GM23338 (cell line): ENCODE data around the gene CSNK1A1. TPM values are rescaled to one million over a fixed set of nuclear protein-coding genes. Genes with fewer than 3 reads are reported as not detected.
A peak's percentile ranks its signal among the peaks of the same experiment; 100 is the strongest.

Experiments used
- ATAC-seq: fragments of 200-7000 bp; cut with Tn5 transposase; 3 replicates; pipeline ENCODE4 v1.9.1; 2020
- DNase-seq: peaks from one replicate; pipeline ENCODE4 v3.0.0-alpha.2; 2015; ENCODE audit warnings: low spot score
- H2AFZ ChIP-seq: fragments of 200-600 bp; sonication (generic); 2 replicates; pipeline ENCODE4 v1.8.0; 2016; ENCODE audit warnings: antibody characterized with exemption, mild to moderate bottlenecking, moderate library complexity
- H3F3A ChIP-seq: fragments of 200-600 bp; sonication (generic); replicated peaks from 2 replicates; pipeline ENCODE4 v1.8.0; 2017; ENCODE audit warnings: antibody characterized with exemption, mixed run types, low read depth
- H3K27ac ChIP-seq: fragments of 200-600 bp; sonication (generic); 2 replicates; pipeline ENCODE4 v1.6.1; 2016; ENCODE audit warnings: low read depth
- H3K27me3 ChIP-seq: fragments of 200-600 bp; sonication (generic); 2 replicates; pipeline ENCODE4 v1.8.0; 2016; ENCODE audit warnings: mild to moderate bottlenecking, mixed run types, moderate library complexity; ENCODE audit not compliant: insufficient read depth
- H3K36me3 ChIP-seq: fragments of 200-600 bp; sonication (generic); 2 replicates; pipeline ENCODE4 v1.8.0; 2016; ENCODE audit warnings: mild to moderate bottlenecking; ENCODE audit not compliant: insufficient read depth
- H3K4me1 ChIP-seq: fragments of 200-600 bp; sonication (generic); 2 replicates; pipeline ENCODE4 v1.8.0; 2016; ENCODE audit warnings: mild to moderate bottlenecking, moderate library complexity; ENCODE audit not compliant: insufficient read depth
- H3K4me2 ChIP-seq: fragments of 200-600 bp; sonication (generic); 2 replicates; pipeline ENCODE4 v1.7.1; 2017; ENCODE audit warnings: mixed run types
- H3K4me3 ChIP-seq: fragments of 200-600 bp; sonication (generic); 2 replicates; pipeline ENCODE4 v1.6.1; 2016; ENCODE audit warnings: mixed run types
- H3K79me2 ChIP-seq: fragments of 200-600 bp; sonication (generic); replicated peaks from 2 replicates; pipeline ENCODE4 v1.8.0; 2017; ENCODE audit warnings: mild to moderate bottlenecking; ENCODE audit not compliant: insufficient read depth
- H3K9me2 ChIP-seq: fragments of 200-600 bp; sonication (generic); 2 replicates; pipeline ENCODE4 v1.8.0; 2017; ENCODE audit not compliant: insufficient read depth
- H4K20me1 ChIP-seq: fragments of 200-600 bp; sonication (generic); replicated peaks from 2 replicates; pipeline ENCODE4 v1.8.0; 2017; ENCODE audit warnings: mild to moderate bottlenecking; ENCODE audit not compliant: insufficient read depth
- H3K27ac Mint-ChIP-seq: 2 replicates; pipeline ENCODE4 v1.8.0; 2020; ENCODE audit warnings: inconsistent platforms, mild to moderate bottlenecking, moderate library complexity, mixed read lengths
- H3K27me3 Mint-ChIP-seq: 3 replicates; pipeline ENCODE4 v1.8.0; 2022; ENCODE audit warnings: low read depth, mild to moderate bottlenecking, moderate library complexity, mixed read lengths, inconsistent platforms; ENCODE audit not compliant: insufficient read depth, poor library complexity
- H3K36me3 Mint-ChIP-seq: 3 replicates; pipeline ENCODE4 v1.8.0; 2021; ENCODE audit warnings: low read depth, mild to moderate bottlenecking, inconsistent platforms, moderate library complexity, mixed read lengths
- H3K4me1 Mint-ChIP-seq: 3 replicates; pipeline ENCODE4 v1.8.0; 2020; ENCODE audit warnings: mild to moderate bottlenecking, inconsistent platforms, mixed read lengths
- H3K4me3 Mint-ChIP-seq: 3 replicates; pipeline ENCODE4 v1.8.0; 2021; ENCODE audit warnings: moderate library complexity, mild to moderate bottlenecking, inconsistent platforms, mixed read lengths
- H3K9me3 Mint-ChIP-seq: 3 replicates; pipeline ENCODE4 v1.8.0; 2020; ENCODE audit warnings: moderate library complexity, mild to moderate bottlenecking, inconsistent platforms, mixed read lengths
- CREB1 ChIP-seq: fragments of 250-450 bp; sonication (Bioruptor Pico); IDR thresholded peaks from 2 replicates; pipeline ENCODE4 v1.5.0; 2020; ENCODE audit warnings: low read depth, mild to moderate bottlenecking, moderate library complexity
- EZH2 ChIP-seq: fragments of 200-600 bp; sonication (generic); IDR thresholded peaks from one replicate; pipeline ENCODE4 v1.8.0; 2017; ENCODE audit warnings: antibody characterized with exemption, mild to moderate bottlenecking, low read depth; ENCODE audit not compliant: unreplicated experiment
- EZH2phosphoT487 ChIP-seq: fragments of 200-600 bp; sonication (generic); IDR thresholded peaks from one replicate; pipeline ENCODE4 v1.8.1; 2018; ENCODE audit warnings: antibody characterized with exemption; ENCODE audit not compliant: unreplicated experiment
- JUNB ChIP-seq: IDR thresholded peaks from one replicate; pipeline ENCODE4 v1.6.1; 2016; ENCODE audit warnings: antibody characterized with exemption; ENCODE audit not compliant: unreplicated experiment
- POLR2AphosphoS5 ChIP-seq: IDR thresholded peaks from 2 replicates; pipeline ENCODE4 v1.6.1; 2016; ENCODE audit warnings: antibody characterized with exemption, low read depth
- ZNF114 ChIP-seq: fragments of 250-450 bp; sonication (Bioruptor Pico); IDR thresholded peaks from 2 replicates; pipeline ENCODE4 v1.5.0; 2020; ENCODE audit warnings: mild to moderate bottlenecking, moderate library complexity
- ZNF331 ChIP-seq: fragments of 250-450 bp; sonication (Bioruptor Pico); IDR thresholded peaks from 2 replicates; pipeline ENCODE4 v1.5.0; 2020; ENCODE audit warnings: low read depth, mild to moderate bottlenecking, moderate library complexity
- polyA plus RNA-seq: library from polyadenylated mRNA; unstranded; fragments of >200 nt; fragmentation: Nextera tagmentation; extraction: Ambion mirVana; gene quantifications from 2 replicates; pipeline ENCODE4 v1.2.1, GENCODE V29; 2016
- total RNA-seq: library from RNA; depleted of rRNA; stranded (reverse); fragments of >200 nt; shearing (Covaris generic); gene quantifications from 2 replicates; pipeline ENCODE4 v1.2.3, GENCODE V29; 2014
- TF ChIP-seq, protein P1 (sequence below): fragments of 250-450 bp; sonication (Bioruptor Pico); IDR thresholded peaks from 2 replicates; pipeline ENCODE4 v1.5.0; 2020; ENCODE audit warnings: mild to moderate bottlenecking, moderate library complexity
- TF ChIP-seq, protein P2 (sequence below): IDR thresholded peaks from one replicate; pipeline ENCODE4 v1.6.1; 2018; ENCODE audit warnings: antibody characterized with exemption; ENCODE audit not compliant: unreplicated experiment

CSNK1A1 gene
- total and polyA plus RNA-seq, 2 experiments from 2014 or later, result 110 to 233 TPM

DNA sequence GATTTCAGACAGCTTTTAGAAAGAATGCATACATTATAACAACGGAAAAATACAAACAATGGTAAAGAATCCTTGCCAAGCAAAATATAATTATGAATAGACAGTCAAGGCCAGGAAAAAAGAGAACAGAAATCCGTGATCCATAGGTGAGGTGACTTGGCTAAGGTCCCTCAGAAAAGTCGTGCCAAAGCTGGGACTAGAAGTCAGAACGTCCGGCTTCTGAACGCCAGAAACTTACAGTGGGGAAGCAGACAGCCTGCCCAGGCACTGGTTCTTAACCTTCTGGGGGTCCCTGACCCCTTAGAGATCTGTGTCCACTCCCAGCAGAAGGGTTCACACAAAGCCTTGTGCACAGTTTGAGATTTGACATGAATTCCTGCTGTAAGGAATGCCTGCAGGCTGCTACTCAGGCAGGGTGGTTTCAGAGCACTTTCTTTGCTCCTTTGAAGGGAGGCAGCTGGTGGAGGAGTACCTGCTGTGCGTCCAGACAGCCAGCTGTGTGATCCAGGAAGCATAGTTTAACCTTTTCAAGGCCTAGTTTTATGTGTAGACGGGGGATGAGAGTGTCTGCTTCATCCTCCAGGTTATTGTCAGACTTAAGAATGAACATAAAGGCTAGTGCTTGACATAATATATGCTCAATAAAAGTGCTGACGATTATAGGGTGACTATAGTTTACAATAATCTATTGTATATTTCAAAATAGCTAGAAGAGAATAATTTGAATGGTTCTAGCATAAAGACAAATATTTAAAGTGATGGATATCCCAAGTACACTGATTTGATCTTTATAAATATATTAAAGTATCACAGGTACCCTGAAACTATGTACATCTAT is 30.9 kb upstream of the CSNK1A1 start:
- Histone ChIP-seq H3K36me3 (no peaks in the 10 kb centered on the region), H3F3A (peaks cover 6% of the 10 kb centered on the region), H3K27me3 (peaks cover 30% of the 10 kb centered on the region), H3K4me2 (peak overlapping the region; percentile 78), H3K79me2 (no peaks in the 10 kb centered on the region), H2AFZ (peak overlapping the region; percentile 100), H3K4me3 (peak overlapping the region; percentile 68), H3K9me2 (no peaks in the 10 kb centered on the region), H3K27ac (no peak overlapping the region), H3K4me1 (peaks cover 8% of the 10 kb centered on the region), H4K20me1 (no peaks in the 10 kb centered on the region)
- peak; percentile 77 for ATAC-seq
- Mint-ChIP-seq H3K36me3 (no peaks in the 10 kb centered on the region), H3K4me1 (peaks cover 9% of the 10 kb centered on the region), H3K9me3 (no peaks in the 10 kb centered on the region), H3K27me3 (peaks cover 21% of the 10 kb centered on the region), H3K4me3 (peak overlapping the region; percentile 76), H3K27ac (no peak overlapping the region)
- TF ChIP-seq ZNF331 (CRISPR knock-in tag) (no peak), POLR2AphosphoS5 (no peak), JUNB (no peak), EZH2phosphoT487 (no peak), CREB1 (CRISPR knock-in tag) (no peak), EZH2 (no peak), ZNF114 (CRISPR knock-in tag) (no peak)
- TF ChIP-seq, protein P1, sequence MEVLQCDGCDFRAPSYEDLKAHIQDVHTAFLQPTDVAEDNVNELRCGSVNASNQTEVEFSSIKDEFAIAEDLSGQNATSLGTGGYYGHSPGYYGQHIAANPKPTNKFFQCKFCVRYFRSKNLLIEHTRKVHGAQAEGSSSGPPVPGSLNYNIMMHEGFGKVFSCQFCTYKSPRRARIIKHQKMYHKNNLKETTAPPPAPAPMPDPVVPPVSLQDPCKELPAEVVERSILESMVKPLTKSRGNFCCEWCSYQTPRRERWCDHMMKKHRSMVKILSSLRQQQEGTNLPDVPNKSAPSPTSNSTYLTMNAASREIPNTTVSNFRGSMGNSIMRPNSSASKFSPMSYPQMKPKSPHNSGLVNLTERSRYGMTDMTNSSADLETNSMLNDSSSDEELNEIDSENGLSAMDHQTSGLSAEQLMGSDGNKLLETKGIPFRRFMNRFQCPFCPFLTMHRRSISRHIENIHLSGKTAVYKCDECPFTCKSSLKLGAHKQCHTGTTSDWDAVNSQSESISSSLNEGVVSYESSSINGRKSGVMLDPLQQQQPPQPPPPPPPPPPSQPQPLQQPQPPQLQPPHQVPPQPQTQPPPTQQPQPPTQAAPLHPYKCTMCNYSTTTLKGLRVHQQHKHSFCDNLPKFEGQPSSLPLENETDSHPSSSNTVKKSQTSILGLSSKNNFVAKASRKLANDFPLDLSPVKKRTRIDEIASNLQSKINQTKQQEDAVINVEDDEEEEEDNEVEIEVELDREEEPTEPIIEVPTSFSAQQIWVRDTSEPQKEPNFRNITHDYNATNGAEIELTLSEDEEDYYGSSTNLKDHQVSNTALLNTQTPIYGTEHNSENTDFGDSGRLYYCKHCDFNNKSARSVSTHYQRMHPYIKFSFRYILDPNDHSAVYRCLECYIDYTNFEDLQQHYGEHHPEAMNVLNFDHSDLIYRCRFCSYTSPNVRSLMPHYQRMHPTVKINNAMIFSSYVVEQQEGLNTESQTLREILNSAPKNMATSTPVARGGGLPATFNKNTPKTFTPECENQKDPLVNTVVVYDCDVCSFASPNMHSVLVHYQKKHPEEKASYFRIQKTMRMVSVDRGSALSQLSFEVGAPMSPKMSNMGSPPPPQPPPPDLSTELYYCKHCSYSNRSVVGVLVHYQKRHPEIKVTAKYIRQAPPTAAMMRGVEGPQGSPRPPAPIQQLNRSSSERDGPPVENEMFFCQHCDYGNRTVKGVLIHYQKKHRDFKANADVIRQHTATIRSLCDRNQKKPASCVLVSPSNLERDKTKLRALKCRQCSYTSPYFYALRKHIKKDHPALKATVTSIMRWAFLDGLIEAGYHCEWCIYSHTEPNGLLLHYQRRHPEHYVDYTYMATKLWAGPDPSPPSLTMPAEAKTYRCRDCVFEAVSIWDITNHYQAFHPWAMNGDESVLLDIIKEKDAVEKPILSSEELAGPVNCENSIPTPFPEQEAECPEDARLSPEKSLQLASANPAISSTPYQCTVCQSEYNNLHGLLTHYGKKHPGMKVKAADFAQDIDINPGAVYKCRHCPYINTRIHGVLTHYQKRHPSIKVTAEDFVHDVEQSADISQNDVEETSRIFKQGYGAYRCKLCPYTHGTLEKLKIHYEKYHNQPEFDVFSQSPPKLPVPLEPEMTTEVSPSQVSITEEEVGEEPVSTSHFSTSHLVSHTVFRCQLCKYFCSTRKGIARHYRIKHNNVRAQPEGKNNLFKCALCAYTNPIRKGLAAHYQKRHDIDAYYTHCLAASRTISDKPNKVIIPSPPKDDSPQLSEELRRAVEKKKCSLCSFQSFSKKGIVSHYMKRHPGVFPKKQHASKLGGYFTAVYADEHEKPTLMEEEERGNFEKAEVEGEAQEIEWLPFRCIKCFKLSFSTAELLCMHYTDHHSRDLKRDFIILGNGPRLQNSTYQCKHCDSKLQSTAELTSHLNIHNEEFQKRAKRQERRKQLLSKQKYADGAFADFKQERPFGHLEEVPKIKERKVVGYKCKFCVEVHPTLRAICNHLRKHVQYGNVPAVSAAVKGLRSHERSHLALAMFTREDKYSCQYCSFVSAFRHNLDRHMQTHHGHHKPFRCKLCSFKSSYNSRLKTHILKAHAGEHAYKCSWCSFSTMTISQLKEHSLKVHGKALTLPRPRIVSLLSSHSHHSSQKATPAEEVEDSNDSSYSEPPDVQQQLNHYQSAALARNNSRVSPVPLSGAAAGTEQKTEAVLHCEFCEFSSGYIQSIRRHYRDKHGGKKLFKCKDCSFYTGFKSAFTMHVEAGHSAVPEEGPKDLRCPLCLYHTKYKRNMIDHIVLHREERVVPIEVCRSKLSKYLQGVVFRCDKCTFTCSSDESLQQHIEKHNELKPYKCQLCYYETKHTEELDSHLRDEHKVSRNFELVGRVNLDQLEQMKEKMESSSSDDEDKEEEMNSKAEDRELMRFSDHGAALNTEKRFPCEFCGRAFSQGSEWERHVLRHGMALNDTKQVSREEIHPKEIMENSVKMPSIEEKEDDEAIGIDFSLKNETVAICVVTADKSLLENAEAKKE (CRISPR knock-in tag), result no peak
- TF ChIP-seq, protein P2, sequence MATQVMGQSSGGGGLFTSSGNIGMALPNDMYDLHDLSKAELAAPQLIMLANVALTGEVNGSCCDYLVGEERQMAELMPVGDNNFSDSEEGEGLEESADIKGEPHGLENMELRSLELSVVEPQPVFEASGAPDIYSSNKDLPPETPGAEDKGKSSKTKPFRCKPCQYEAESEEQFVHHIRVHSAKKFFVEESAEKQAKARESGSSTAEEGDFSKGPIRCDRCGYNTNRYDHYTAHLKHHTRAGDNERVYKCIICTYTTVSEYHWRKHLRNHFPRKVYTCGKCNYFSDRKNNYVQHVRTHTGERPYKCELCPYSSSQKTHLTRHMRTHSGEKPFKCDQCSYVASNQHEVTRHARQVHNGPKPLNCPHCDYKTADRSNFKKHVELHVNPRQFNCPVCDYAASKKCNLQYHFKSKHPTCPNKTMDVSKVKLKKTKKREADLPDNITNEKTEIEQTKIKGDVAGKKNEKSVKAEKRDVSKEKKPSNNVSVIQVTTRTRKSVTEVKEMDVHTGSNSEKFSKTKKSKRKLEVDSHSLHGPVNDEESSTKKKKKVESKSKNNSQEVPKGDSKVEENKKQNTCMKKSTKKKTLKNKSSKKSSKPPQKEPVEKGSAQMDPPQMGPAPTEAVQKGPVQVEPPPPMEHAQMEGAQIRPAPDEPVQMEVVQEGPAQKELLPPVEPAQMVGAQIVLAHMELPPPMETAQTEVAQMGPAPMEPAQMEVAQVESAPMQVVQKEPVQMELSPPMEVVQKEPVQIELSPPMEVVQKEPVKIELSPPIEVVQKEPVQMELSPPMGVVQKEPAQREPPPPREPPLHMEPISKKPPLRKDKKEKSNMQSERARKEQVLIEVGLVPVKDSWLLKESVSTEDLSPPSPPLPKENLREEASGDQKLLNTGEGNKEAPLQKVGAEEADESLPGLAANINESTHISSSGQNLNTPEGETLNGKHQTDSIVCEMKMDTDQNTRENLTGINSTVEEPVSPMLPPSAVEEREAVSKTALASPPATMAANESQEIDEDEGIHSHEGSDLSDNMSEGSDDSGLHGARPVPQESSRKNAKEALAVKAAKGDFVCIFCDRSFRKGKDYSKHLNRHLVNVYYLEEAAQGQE, result no peak
- DNase-seq, result peak; percentile 66
